ENCODE data around the gene GRAMD1C. TPM values are rescaled to one million over a fixed set of nuclear protein-coding genes. Genes with fewer than 3 reads are reported as not detected.

Gene GRAMD1C
- total and polyA plus RNA-seq, 2 of the 13 experiments (the other 11 are each of a cell fraction or from before 2014, with no cell fraction given) = 0.45 TPM; not detected in 1

DNA sequence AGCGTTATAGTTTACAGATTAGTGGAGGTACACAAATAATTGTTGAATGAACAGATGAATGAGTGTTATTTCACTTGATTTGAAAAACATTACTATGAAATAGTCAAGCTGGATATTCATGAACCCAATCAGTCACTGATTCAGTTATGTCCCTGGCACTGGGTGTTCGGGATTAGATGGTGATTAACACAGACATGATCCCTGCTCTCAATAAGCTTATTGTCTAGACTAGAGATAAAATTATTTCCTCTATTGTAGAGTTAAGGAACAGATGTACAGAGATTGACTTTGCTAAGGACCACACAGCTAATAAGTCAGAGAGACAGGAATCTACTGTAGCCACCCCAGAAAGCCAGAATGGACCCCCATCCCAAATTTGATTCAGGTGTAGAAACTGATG, 963 bp downstream of the GRAMD1C start:
- Histone ChIP-seq H3K79me2 (ENCODE audit: insufficient read depth, low read length) (no peaks in the 10 kb centered on the region), H3K4me3 (replicated peaks in 1 of 3; ENCODE audit: insufficient read depth in 1 of 3, low read depth in 2 of 3, low read length in 3 of 3) (no peak overlapping the region), H3K9me3 (ENCODE audit: low read length) (no peaks in the 10 kb centered on the region), H3K4me1 (ENCODE audit: insufficient read depth, low read length) (peaks cover 23% of the 10 kb centered on the region), H3K27ac (ENCODE audit: extremely low read length, insufficient read depth, low read length) (no peak overlapping the region), H3K27me3 (ENCODE audit: control insufficient read depth in 1 of 2, insufficient read depth in 2 of 2, low read length in 2 of 2) (peaks cover 0 to 6% of the 10 kb centered on the region in 2 experiments; a peak in 4 of 5 replicates), H3K9ac (ENCODE audit: insufficient read depth, low read depth, low read length) (no peak overlapping the region), H3K4me2 (ENCODE audit: low read depth, low read length) (peak overlapping the region; percentile 95; the same call in 1 of the 2 replicates), H2AFZ (ENCODE audit: low read length) (no peak overlapping the region), H3K36me3 (replicated peaks in 1 of 2; ENCODE audit: control insufficient read depth in 1 of 2, insufficient read depth in 2 of 2, low read length in 2 of 2) (no peaks in the 10 kb centered on the region), H4K20me1 (ENCODE audit: insufficient read depth, low read length) (no peaks in the 10 kb centered on the region)
- DNase-seq (ENCODE audit: low spot score) (no peak), ATAC-seq (no peak), FAIRE-seq (no peak)
- no TSS peak for BruUV-seq (replicated peaks)
- intact Hi-C loops (cut with micrococcal nuclease; ENCODE audit: unreplicated experiment) (loop anchor here (1.0 to 2.0 kb wide), 2 partner anchors 74 to 103 kb away; no protein-coding TSS in a partner anchor), in situ Hi-C loops (cut with HindIII; ENCODE audit: extremely low pct_ligation_motif_present, low pct_unique_long_range_greater_than_20kb) (loop anchor here (10.0 kb wide), 1 partner anchor 95 kb away; the partner anchor contains the start of genes ATP6V1A and NAA50)
- WGBS (ENCODE audit: low lambda C conversion rate) = 47% methylated on average over 2 of the region's 2 CpGs
- ChIA-PET POLR2A (no interaction called here), CTCF (ENCODE audit: low intra/inter-chr PET ratio, low total read pairs) (interaction anchor here (2.1 to 3.2 kb wide), 2 partner anchors 74 to 103 kb away, joined by 13 to 32 read pairs; no protein-coding TSS in a partner anchor)
- TF ChIP-seq HNRNPH1 (optimal IDR thresholded peaks at IDR 0.05; ENCODE audit: low read depth, low read length) = no peak
- TF ChIP-seq, protein P1, sequence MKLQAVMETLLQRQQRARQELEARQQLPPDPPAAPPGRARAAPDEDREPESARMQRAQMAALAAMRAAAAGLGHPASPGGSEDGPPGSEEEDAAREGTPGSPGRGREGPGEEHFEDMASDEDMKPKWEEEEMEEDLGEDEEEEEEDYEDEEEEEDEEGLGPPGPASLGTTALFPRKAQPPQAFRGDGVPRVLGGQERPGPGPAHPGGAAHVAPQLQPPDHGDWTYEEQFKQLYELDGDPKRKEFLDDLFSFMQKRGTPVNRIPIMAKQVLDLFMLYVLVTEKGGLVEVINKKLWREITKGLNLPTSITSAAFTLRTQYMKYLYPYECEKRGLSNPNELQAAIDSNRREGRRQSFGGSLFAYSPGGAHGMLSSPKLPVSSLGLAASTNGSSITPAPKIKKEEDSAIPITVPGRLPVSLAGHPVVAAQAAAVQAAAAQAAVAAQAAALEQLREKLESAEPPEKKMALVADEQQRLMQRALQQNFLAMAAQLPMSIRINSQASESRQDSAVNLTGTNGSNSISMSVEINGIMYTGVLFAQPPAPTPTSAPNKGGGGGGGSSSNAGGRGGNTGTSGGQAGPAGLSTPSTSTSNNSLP (IDR thresholded peaks at IDR 0.05; ENCODE audit: low read depth, low read length) = no peak
- TF ChIP-seq, protein P2, sequence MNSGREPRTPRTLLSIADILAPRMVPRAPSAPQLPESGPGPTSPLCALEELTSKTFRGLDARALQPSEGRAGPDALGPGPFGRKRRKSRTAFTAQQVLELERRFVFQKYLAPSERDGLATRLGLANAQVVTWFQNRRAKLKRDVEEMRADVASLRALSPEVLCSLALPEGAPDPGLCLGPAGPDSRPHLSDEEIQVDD (CRISPR knock-in tag; IDR thresholded peaks at IDR 0.05; ENCODE audit: borderline replicate concordance) = no peak
- no peak for TF ChIP-seq NFE2L2 (IDR thresholded peaks at IDR 0.05; ENCODE audit: low read length)
- no peak for TF ChIP-seq ATF7 (IDR thresholded peaks at IDR 0.05)
- TF ChIP-seq ATF7 (CRISPR knock-in tag; IDR thresholded peaks at IDR 0.05) = no peak
- TF ChIP-seq ZNF776 (CRISPR knock-in tag; IDR thresholded peaks at IDR 0.05) = no peak
- TF ChIP-seq U2AF2 (IDR thresholded peaks at IDR 0.05; ENCODE audit: low read depth, low read length) = no peak
- TF ChIP-seq, protein P3, sequence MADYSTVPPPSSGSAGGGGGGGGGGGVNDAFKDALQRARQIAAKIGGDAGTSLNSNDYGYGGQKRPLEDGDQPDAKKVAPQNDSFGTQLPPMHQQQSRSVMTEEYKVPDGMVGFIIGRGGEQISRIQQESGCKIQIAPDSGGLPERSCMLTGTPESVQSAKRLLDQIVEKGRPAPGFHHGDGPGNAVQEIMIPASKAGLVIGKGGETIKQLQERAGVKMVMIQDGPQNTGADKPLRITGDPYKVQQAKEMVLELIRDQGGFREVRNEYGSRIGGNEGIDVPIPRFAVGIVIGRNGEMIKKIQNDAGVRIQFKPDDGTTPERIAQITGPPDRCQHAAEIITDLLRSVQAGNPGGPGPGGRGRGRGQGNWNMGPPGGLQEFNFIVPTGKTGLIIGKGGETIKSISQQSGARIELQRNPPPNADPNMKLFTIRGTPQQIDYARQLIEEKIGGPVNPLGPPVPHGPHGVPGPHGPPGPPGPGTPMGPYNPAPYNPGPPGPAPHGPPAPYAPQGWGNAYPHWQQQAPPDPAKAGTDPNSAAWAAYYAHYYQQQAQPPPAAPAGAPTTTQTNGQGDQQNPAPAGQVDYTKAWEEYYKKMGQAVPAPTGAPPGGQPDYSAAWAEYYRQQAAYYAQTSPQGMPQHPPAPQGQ (CRISPR knock-in tag; IDR thresholded peaks at IDR 0.05; ENCODE audit: borderline replicate concordance) = no peak
- no peak for TF ChIP-seq RBFOX2 (IDR thresholded peaks at IDR 0.05; ENCODE audit: low read depth, low read length)
- TF ChIP-seq ZSCAN29 (CRISPR knock-in tag; conservative IDR thresholded peaks at IDR 0.05) = no peak
- no peak for TF ChIP-seq NFYC (CRISPR knock-in tag; IDR thresholded peaks at IDR 0.05)
- TF ChIP-seq MAFG (CRISPR knock-in tag; IDR thresholded peaks at IDR 0.05) = no peak
- no peak for TF ChIP-seq PCBP1 (IDR thresholded peaks at IDR 0.05; ENCODE audit: borderline replicate concordance, low read depth, low read length)
- TF ChIP-seq, protein P4, sequence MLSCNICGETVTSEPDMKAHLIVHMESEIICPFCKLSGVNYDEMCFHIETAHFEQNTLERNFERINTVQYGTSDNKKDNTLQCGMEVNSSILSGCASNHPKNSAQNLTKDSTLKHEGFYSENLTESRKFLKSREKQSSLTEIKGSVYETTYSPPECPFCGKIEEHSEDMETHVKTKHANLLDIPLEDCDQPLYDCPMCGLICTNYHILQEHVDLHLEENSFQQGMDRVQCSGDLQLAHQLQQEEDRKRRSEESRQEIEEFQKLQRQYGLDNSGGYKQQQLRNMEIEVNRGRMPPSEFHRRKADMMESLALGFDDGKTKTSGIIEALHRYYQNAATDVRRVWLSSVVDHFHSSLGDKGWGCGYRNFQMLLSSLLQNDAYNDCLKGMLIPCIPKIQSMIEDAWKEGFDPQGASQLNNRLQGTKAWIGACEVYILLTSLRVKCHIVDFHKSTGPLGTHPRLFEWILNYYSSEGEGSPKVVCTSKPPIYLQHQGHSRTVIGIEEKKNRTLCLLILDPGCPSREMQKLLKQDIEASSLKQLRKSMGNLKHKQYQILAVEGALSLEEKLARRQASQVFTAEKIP (CRISPR knock-in tag; IDR thresholded peaks at IDR 0.05; ENCODE audit: borderline replicate concordance) = no peak
- TF ChIP-seq, protein P5, sequence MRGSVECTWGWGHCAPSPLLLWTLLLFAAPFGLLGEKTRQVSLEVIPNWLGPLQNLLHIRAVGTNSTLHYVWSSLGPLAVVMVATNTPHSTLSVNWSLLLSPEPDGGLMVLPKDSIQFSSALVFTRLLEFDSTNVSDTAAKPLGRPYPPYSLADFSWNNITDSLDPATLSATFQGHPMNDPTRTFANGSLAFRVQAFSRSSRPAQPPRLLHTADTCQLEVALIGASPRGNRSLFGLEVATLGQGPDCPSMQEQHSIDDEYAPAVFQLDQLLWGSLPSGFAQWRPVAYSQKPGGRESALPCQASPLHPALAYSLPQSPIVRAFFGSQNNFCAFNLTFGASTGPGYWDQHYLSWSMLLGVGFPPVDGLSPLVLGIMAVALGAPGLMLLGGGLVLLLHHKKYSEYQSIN (CRISPR knock-in tag; IDR thresholded peaks at IDR 0.05; ENCODE audit: borderline replicate concordance) = no peak
- no peak for TF ChIP-seq RNF2 (conservative IDR thresholded peaks at IDR 0.05; ENCODE audit: low read depth)
- TF ChIP-seq STAT5B (CRISPR knock-in tag; IDR thresholded peaks at IDR 0.05) = no peak

Measured in HepG2 (cell line).